SH-SY5Y (cell line): ENCODE results near the gene HOXD13.

Source experiments
- GATA2 ChIP-seq: IDR thresholded peaks from 2 replicates; pipeline ENCODE4 v1.6.1; 2011; ENCODE audit warnings: mild to moderate bottlenecking, low read depth, low read length
- GATA3 ChIP-seq: IDR thresholded peaks from 2 replicates; pipeline ENCODE4 v1.6.1; 2011; ENCODE audit warnings: low read depth, mild to moderate bottlenecking, low read length, moderate library complexity

GRCh38 chr2:176128172-176128981 is 35.9 kb downstream of the HOXD13 start:
- TF ChIP-seq GATA2, result no peak
- TF ChIP-seq GATA3, result no peak
